Stimulated activated CD8-positive, alpha-beta memory T cell treated with anti-CD3 and anti-CD28 coated beads, Interleukin-7, amount 100 ng/mL, for 24 hours (primary cell): ENCODE data around the gene DOCK4.
"Not testable (repeated sequence)": the region's sequence is repeated elsewhere in the genome, so short reads cannot be mapped to it uniquely, and the experiment has no call there.

Source experiments
- DNase-seq: peaks from one replicate; pipeline ENCODE4 v3.0.0-alpha.2; 2020; ENCODE audit warnings: low read depth

DOCK4 gene

GRCh38 chr7:112206238-112206990 is at the start of gene DOCK4, which contains the start of gene ZNF277:
DOCK4 (minus strand) TSS chr7:112206399; CDS start chr7:112206138, 261 bp downstream.
ZNF277 (plus strand) TSS chr7:112206695; CDS start chr7:112206717, 22 bp downstream.
- DNase-seq: peak; percentile 99

GRCh38 chr7:112255388-112255720 is 49.2 kb upstream of the DOCK4 start:
- DNase-seq: no peak

- DNase-seq: no peak
Measured at GRCh38 chr7:112254709-112255387, 48.6 kb upstream of the DOCK4 start.

GRCh38 chr7:112254156-112254555 is 48.0 kb upstream of the DOCK4 start:
- DNase-seq: no peak

GRCh38 chr7:112252691-112253090 is 46.5 kb upstream of the DOCK4 start:
- no peak for DNase-seq

GRCh38 chr7:112252141-112252540 is 45.9 kb upstream of the DOCK4 start:
- DNase-seq: no peak

- DNase-seq: not testable (repeated sequence)
Measured at GRCh38 chr7:112249967-112250366, 43.8 kb upstream of the DOCK4 start.

GRCh38 chr7:112248598-112248997 is 42.4 kb upstream of the DOCK4 start:
- DNase-seq: no peak

GRCh38 chr7:112238852-112239610 is 32.8 kb upstream of the DOCK4 start:
- no peak for DNase-seq

GRCh38 chr7:112238330-112238729 is 32.1 kb upstream of the DOCK4 start:
- no peak for DNase-seq

- no peak for DNase-seq
Measured at GRCh38 chr7:112236597-112236996, 30.4 kb upstream of the DOCK4 start.

GRCh38 chr7:112234147-112234546 is 27.9 kb upstream of the DOCK4 start:
- no peak for DNase-seq

GRCh38 chr7:112233048-112233697 is 27.0 kb upstream of the DOCK4 start:
- DNase-seq: no peak

GRCh38 chr7:112232212-112232978 is 26.2 kb upstream of the DOCK4 start:
- no peak for DNase-seq

GRCh38 chr7:112228632-112229031 is 22.4 kb upstream of the DOCK4 start:
- DNase-seq: no peak

- DNase-seq: no peak
Measured at GRCh38 chr7:112226701-112227276, 20.6 kb upstream of the DOCK4 start.

- DNase-seq: no peak
Measured at GRCh38 chr7:112225006-112225405, 18.8 kb upstream of the DOCK4 start.

- no peak for DNase-seq
Measured at GRCh38 chr7:112224186-112224585, 18.0 kb upstream of the DOCK4 start.

- no peak for DNase-seq
Measured at GRCh38 chr7:112223310-112223709, 17.1 kb upstream of the DOCK4 start.

GRCh38 chr7:112220877-112221434 is 14.8 kb upstream of the DOCK4 start:
- no peak for DNase-seq

- DNase-seq: no peak
Measured at GRCh38 chr7:112215787-112216186, 9.6 kb upstream of the DOCK4 start.
